HG02571 (cell line): ENCODE data around the gene RPTOR.
"Not testable (repeated sequence)": the region's sequence is repeated elsewhere in the genome, so short reads cannot be mapped to it uniquely, and the experiment has no call there.

Experiments
- ATAC-seq: cut with Tn5 transposase; IDR thresholded peaks from one replicate; pipeline ENCODE4 v1.9.1; 2021; ENCODE audit warnings: mild to moderate bottlenecking, moderate library complexity; ENCODE audit not compliant: unreplicated experiment

The RPTOR gene

GRCh38 chr17:80759377-80759673 is 214.7 kb downstream of the RPTOR start:
- no peak for ATAC-seq

GRCh38 chr17:80760511-80760911 is 215.9 kb downstream of the RPTOR start:
- no peak for ATAC-seq

GRCh38 chr17:80761110-80761871 is 216.7 kb downstream of the RPTOR start:
- ATAC-seq, result no peak

- ATAC-seq, result no peak
These were observed 217.4 kb downstream of the RPTOR start for GRCh38 chr17:80762076-80762475.

- no peak for ATAC-seq
These were observed 218.7 kb downstream of the RPTOR start for GRCh38 chr17:80763293-80763867.

- not testable (repeated sequence) for ATAC-seq
These were observed 220.0 kb downstream of the RPTOR start for GRCh38 chr17:80764627-80765145.

GRCh38 chr17:80765241-80765961 is 220.8 kb downstream of the RPTOR start:
- ATAC-seq, result no peak

- ATAC-seq, result no peak
These were observed 221.7 kb downstream of the RPTOR start for GRCh38 chr17:80766290-80766855.

GRCh38 chr17:80768389-80768788 is 223.8 kb downstream of the RPTOR start:
- ATAC-seq, result no peak

GRCh38 chr17:80768936-80769335 is 224.3 kb downstream of the RPTOR start:
- ATAC-seq, result no peak

GRCh38 chr17:80769516-80769915 is 224.9 kb downstream of the RPTOR start:
- no peak for ATAC-seq

- no peak for ATAC-seq
These were observed 225.4 kb downstream of the RPTOR start for GRCh38 chr17:80769936-80770625.

- no peak for ATAC-seq
These were observed 226.4 kb downstream of the RPTOR start for GRCh38 chr17:80770881-80771611.

GRCh38 chr17:80771612-80772005 is 227.0 kb downstream of the RPTOR start:
- no peak for ATAC-seq

- no peak for ATAC-seq
These were observed 228.2 kb downstream of the RPTOR start for GRCh38 chr17:80772906-80773242.

GRCh38 chr17:80773243-80773991 is 228.8 kb downstream of the RPTOR start:
- no peak for ATAC-seq

- no peak for ATAC-seq
These were observed 229.5 kb downstream of the RPTOR start for GRCh38 chr17:80774146-80774545.

- no peak for ATAC-seq
These were observed 230.1 kb downstream of the RPTOR start for GRCh38 chr17:80774643-80775281.

GRCh38 chr17:80775863-80776262 is 231.2 kb downstream of the RPTOR start:
- no peak for ATAC-seq
